GM18507 (cell line): ENCODE measurements around the gene AKR7A2.
A peak's percentile ranks its signal among the peaks of the same experiment; 100 is the strongest.

Source experiments
- DNase-seq: peaks from one replicate; pipeline ENCODE4 v3.0.0; 2011; ENCODE audit warnings: low read depth; ENCODE audit not compliant: insufficient read length; ENCODE audit errors: extremely low spot score
- FAIRE-seq: peaks from 2 replicates; lab custom pipeline; 2011; peaks lifted over from hg19 to GRCh38; lab: Jason Lieb, UNC

Gene AKR7A2

GRCh38 chr1:19344372-19344810 lies 32.4 kb upstream of the AKR7A2 start:
- DNase-seq (peak; percentile 48), FAIRE-seq (peak; percentile 29)

- DNase-seq (no peak), FAIRE-seq (no peak)
Observed at GRCh38 chr1:19343617-19344350, 31.8 kb upstream of the AKR7A2 start.

- DNase-seq (no peak), FAIRE-seq (no peak)
Observed at GRCh38 chr1:19342894-19343616, 31.1 kb upstream of the AKR7A2 start.

- FAIRE-seq: no peak
- no peak for DNase-seq
Observed at GRCh38 chr1:19342062-19342750, 30.3 kb upstream of the AKR7A2 start.

GRCh38 chr1:19341201-19342061 lies 29.5 kb upstream of the AKR7A2 start:
- FAIRE-seq (peak; percentile 73), DNase-seq (peak; percentile 71)

- FAIRE-seq (no peak), DNase-seq (no peak)
Observed at GRCh38 chr1:19340387-19340937, 28.5 kb upstream of the AKR7A2 start.

GRCh38 chr1:19339214-19339861 lies 27.4 kb upstream of the AKR7A2 start:
- DNase-seq: no peak
- FAIRE-seq: no peak

GRCh38 chr1:19338323-19338762 lies 26.4 kb upstream of the AKR7A2 start:
- FAIRE-seq: no peak
- no peak for DNase-seq

- FAIRE-seq (no peak), DNase-seq (no peak)
Observed at GRCh38 chr1:19337289-19337688, 25.3 kb upstream of the AKR7A2 start.

- FAIRE-seq (no peak), DNase-seq (no peak)
Observed at GRCh38 chr1:19336543-19336942, 24.6 kb upstream of the AKR7A2 start.

- DNase-seq (no peak), FAIRE-seq (no peak)
Observed at GRCh38 chr1:19333587-19334354, 21.8 kb upstream of the AKR7A2 start.

- DNase-seq: no peak
- no peak for FAIRE-seq
Observed at GRCh38 chr1:19332832-19333231, 20.9 kb upstream of the AKR7A2 start.

- DNase-seq: no peak
- FAIRE-seq: no peak
Observed at GRCh38 chr1:19331262-19331878, 19.4 kb upstream of the AKR7A2 start.

- no peak for DNase-seq
- FAIRE-seq: no peak
Observed at GRCh38 chr1:19330449-19331135, 18.6 kb upstream of the AKR7A2 start.

GRCh38 chr1:19329611-19330010 lies 17.7 kb upstream of the AKR7A2 start:
- DNase-seq (no peak), FAIRE-seq (no peak)

GRCh38 chr1:19329188-19329587 lies 17.2 kb upstream of the AKR7A2 start:
- FAIRE-seq: no peak
- no peak for DNase-seq

GRCh38 chr1:19328486-19328885 lies 16.5 kb upstream of the AKR7A2 start:
- DNase-seq: no peak
- FAIRE-seq: no peak
